ENCODE data around the gene PDCL3. TPM values are rescaled to one million over a fixed set of nuclear protein-coding genes. Genes with fewer than 3 reads are reported as not detected.

PDCL3 gene
- total RNA-seq, 1 experiment from 2014 or later, result 16.2 TPM

DNA sequence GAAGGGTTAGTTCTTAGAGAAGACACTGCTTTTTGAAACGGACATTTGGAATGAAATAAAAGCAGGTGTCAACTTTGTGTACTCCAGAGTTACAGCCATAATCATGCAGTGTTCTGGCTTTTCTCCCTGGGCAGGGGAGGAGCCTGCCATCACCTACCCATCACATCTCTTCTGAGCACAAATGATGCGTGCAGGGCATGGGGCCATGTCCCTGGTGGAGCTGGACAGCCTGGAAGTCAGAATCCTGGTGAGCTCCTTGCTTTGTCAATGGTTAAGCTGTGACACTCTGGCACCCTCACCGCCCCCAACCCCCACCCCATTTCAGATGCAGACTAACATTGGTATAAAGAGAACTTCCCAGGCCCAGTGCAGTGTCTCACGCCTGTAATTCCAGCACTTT, 53.1 kb downstream of the PDCL3 start:
- H3K36me3 ChIP-seq (ENCODE audit: insufficient read depth, low read length), result no peaks in the 10 kb centered on the region
- H2AFZ ChIP-seq (ENCODE audit: low read length), result no peak overlapping the region
- no peaks in the 10 kb centered on the region for H4K20me1 ChIP-seq (ENCODE audit: insufficient read depth, low read depth, low read length)
- H3K9ac ChIP-seq (ENCODE audit: low read length), result no peak overlapping the region
- no peak overlapping the region for H3K4me3 ChIP-seq (ENCODE audit: low read length)
- DNase-seq, result no peak
- no peaks in the 10 kb centered on the region for H3K9me3 ChIP-seq (ENCODE audit: low read length)
- H3K79me2 ChIP-seq (ENCODE audit: low read length), result no peaks in the 10 kb centered on the region
- no peak overlapping the region for H3K4me2 ChIP-seq (ENCODE audit: low read depth, low read length, poor library complexity, severe bottlenecking)
- H3K27ac ChIP-seq (ENCODE audit: low read length), result no peak overlapping the region
- H3K4me1 ChIP-seq (ENCODE audit: low read length), result no peaks in the 10 kb centered on the region
- no peaks in the 10 kb centered on the region for H3K9me2 ChIP-seq (replicated peaks; ENCODE audit: insufficient read depth, low read length)
- no peaks in the 10 kb centered on the region for H3K27me3 ChIP-seq (ENCODE audit: low read length)

- Histone ChIP-seq H3K9me3 (ENCODE audit: low read length) (no peaks in the 10 kb centered on the region), H3K27me3 (ENCODE audit: low read length) (no peaks in the 10 kb centered on the region), H3K27ac (ENCODE audit: low read length) (no peak overlapping the region)
Measured at GRCh38 chr2:100616841-100617390, 54.1 kb downstream of the PDCL3 start.

GRCh38 chr2:100619951-100620350, 57.2 kb downstream of the PDCL3 start:
- no peak overlapping the region for H3K4me2 ChIP-seq (ENCODE audit: low read depth, low read length, poor library complexity, severe bottlenecking)
- H3K9me2 ChIP-seq (replicated peaks; ENCODE audit: insufficient read depth, low read length), result no peaks in the 10 kb centered on the region
- DNase-seq, result no peak
- no peaks in the 10 kb centered on the region for H3K27me3 ChIP-seq (ENCODE audit: low read length)
- H3K36me3 ChIP-seq (ENCODE audit: insufficient read depth, low read length), result no peaks in the 10 kb centered on the region
- H3K4me1 ChIP-seq (ENCODE audit: low read length), result no peaks in the 10 kb centered on the region
- no peak overlapping the region for H3K4me3 ChIP-seq (ENCODE audit: low read length)
- H3K9me3 ChIP-seq (ENCODE audit: low read length), result no peaks in the 10 kb centered on the region
- H3K79me2 ChIP-seq (ENCODE audit: low read length), result no peaks in the 10 kb centered on the region
- H4K20me1 ChIP-seq (ENCODE audit: insufficient read depth, low read depth, low read length), result no peaks in the 10 kb centered on the region
- H2AFZ ChIP-seq (ENCODE audit: low read length), result no peak overlapping the region
- H3K9ac ChIP-seq (ENCODE audit: low read length), result no peak overlapping the region
- H3K27ac ChIP-seq (ENCODE audit: low read length), result no peak overlapping the region

More at GRCh38 chr2:100616841-100617390, 54.1 kb downstream of the PDCL3 start:
- no peaks in the 10 kb centered on the region for H3K4me1 ChIP-seq (ENCODE audit: low read length)
- no peak overlapping the region for H3K4me3 ChIP-seq (ENCODE audit: low read length)
- H4K20me1 ChIP-seq (ENCODE audit: insufficient read depth, low read depth, low read length), result no peaks in the 10 kb centered on the region
- DNase-seq, result no peak
- no peaks in the 10 kb centered on the region for H3K79me2 ChIP-seq (ENCODE audit: low read length)
- H3K9me2 ChIP-seq (replicated peaks; ENCODE audit: insufficient read depth, low read length), result no peaks in the 10 kb centered on the region
- no peaks in the 10 kb centered on the region for H3K36me3 ChIP-seq (ENCODE audit: insufficient read depth, low read length)
- H3K4me2 ChIP-seq (ENCODE audit: low read depth, low read length, poor library complexity, severe bottlenecking), result no peak overlapping the region
- no peak overlapping the region for H2AFZ ChIP-seq (ENCODE audit: low read length)
- no peak overlapping the region for H3K9ac ChIP-seq (ENCODE audit: low read length)

DNA sequence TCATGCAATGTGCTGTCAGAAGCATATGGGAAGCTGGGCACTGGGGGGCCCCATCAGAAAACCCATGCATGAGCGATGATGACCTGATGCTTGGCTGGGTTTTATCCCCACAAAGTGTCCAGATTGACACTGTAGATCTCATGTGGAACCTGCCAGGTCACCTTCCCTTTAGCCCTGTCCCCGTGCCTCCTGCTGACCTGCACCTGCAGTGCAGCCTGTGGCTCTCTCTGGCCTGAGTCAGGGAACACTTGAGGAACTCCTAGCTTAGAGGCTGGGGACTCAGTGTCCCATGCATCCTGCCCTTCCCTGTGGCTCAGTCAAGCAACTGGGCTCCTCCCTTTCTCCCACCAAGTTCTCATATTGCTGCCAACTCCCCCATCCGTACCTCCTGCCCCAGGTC, 57.7 kb downstream of the PDCL3 start:
- no peaks in the 10 kb centered on the region for H3K9me2 ChIP-seq (replicated peaks; ENCODE audit: insufficient read depth, low read length)
- no peak overlapping the region for H3K9ac ChIP-seq (ENCODE audit: low read length)
- no peak for DNase-seq
- H3K36me3 ChIP-seq (ENCODE audit: insufficient read depth, low read length), result no peaks in the 10 kb centered on the region
- H3K27me3 ChIP-seq (ENCODE audit: low read length), result no peaks in the 10 kb centered on the region
- no peak overlapping the region for H3K27ac ChIP-seq (ENCODE audit: low read length)
- no peaks in the 10 kb centered on the region for H4K20me1 ChIP-seq (ENCODE audit: insufficient read depth, low read depth, low read length)
- H3K9me3 ChIP-seq (ENCODE audit: low read length), result no peaks in the 10 kb centered on the region
- no peak overlapping the region for H2AFZ ChIP-seq (ENCODE audit: low read length)
- no peaks in the 10 kb centered on the region for H3K4me1 ChIP-seq (ENCODE audit: low read length)
- no peak overlapping the region for H3K4me3 ChIP-seq (ENCODE audit: low read length)
- H3K79me2 ChIP-seq (ENCODE audit: low read length), result no peaks in the 10 kb centered on the region
- no peak overlapping the region for H3K4me2 ChIP-seq (ENCODE audit: low read depth, low read length, poor library complexity, severe bottlenecking)

- no peaks in the 10 kb centered on the region for H3K79me2 ChIP-seq (ENCODE audit: low read length)
- no peaks in the 10 kb centered on the region for H3K36me3 ChIP-seq (ENCODE audit: insufficient read depth, low read length)
- H3K4me1 ChIP-seq (ENCODE audit: low read length), result peaks cover 5% of the 10 kb centered on the region
Measured at GRCh38 chr2:100621371-100621951, 58.7 kb downstream of the PDCL3 start.

DNA sequence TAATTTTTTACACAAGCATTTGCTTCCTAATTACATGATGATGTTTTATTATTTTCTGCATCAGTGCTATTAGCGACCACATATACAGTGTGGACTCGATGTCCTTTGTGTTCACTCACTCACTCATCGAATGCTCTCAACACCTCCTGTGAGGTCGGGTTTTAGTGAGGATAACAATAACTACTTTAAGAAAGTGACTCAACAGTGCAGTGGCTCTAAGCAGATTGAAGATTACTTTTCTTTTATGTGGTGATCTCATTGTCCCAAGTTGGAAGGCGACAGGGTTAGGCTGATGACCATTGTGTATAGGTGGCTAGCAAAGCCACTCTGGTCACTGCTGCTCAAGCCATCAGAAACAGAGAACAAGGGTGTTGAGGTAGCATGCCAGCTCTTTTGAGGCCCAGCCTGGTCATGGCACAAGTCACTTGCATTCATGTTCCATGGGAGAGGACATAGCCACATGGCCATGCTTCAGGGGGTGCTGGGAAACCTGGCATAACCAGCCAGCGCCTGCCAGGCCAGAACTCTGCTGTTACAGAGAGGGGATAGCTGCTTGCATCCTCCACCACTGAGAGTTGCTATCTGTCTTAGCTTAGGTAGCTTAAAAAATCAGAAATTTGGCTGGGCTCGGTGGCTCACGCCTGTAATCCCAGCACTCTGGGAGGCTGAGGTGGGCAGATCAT, 60.4 kb downstream of the PDCL3 start:
- no peak overlapping the region for H3K27ac ChIP-seq (ENCODE audit: low read length)
- H3K9ac ChIP-seq (ENCODE audit: low read length), result no peak overlapping the region
- no peaks in the 10 kb centered on the region for H3K27me3 ChIP-seq (ENCODE audit: low read length)
- no peaks in the 10 kb centered on the region for H3K36me3 ChIP-seq (ENCODE audit: insufficient read depth, low read length)
- no peak overlapping the region for H3K4me3 ChIP-seq (ENCODE audit: low read length)
- DNase-seq, result no peak
- H3K4me1 ChIP-seq (ENCODE audit: low read length), result peaks cover 22% of the 10 kb centered on the region
- H3K9me2 ChIP-seq (replicated peaks; ENCODE audit: insufficient read depth, low read length), result no peaks in the 10 kb centered on the region
- H4K20me1 ChIP-seq (ENCODE audit: insufficient read depth, low read depth, low read length), result no peaks in the 10 kb centered on the region
- H3K4me2 ChIP-seq (ENCODE audit: low read depth, low read length, poor library complexity, severe bottlenecking), result no peak overlapping the region
- no peak overlapping the region for H2AFZ ChIP-seq (ENCODE audit: low read length)
- H3K9me3 ChIP-seq (ENCODE audit: low read length), result no peaks in the 10 kb centered on the region
- H3K79me2 ChIP-seq (ENCODE audit: low read length), result no peaks in the 10 kb centered on the region

More at GRCh38 chr2:100621371-100621951, 58.7 kb downstream of the PDCL3 start:
- Histone ChIP-seq H3K9ac (ENCODE audit: low read length) (no peak overlapping the region), H3K4me3 (ENCODE audit: low read length) (no peak overlapping the region), H3K9me3 (ENCODE audit: low read length) (no peaks in the 10 kb centered on the region), H3K27ac (ENCODE audit: low read length) (no peak overlapping the region), H3K9me2 (replicated peaks; ENCODE audit: insufficient read depth, low read length) (no peaks in the 10 kb centered on the region), H2AFZ (ENCODE audit: low read length) (no peak overlapping the region), H4K20me1 (ENCODE audit: insufficient read depth, low read depth, low read length) (no peaks in the 10 kb centered on the region), H3K27me3 (ENCODE audit: low read length) (no peaks in the 10 kb centered on the region), H3K4me2 (ENCODE audit: low read depth, low read length, poor library complexity, severe bottlenecking) (no peak overlapping the region)
- no peak for DNase-seq

- Histone ChIP-seq H4K20me1 (ENCODE audit: insufficient read depth, low read depth, low read length) (no peaks in the 10 kb centered on the region), H3K27ac (ENCODE audit: low read length) (no peak overlapping the region), H3K4me2 (ENCODE audit: low read depth, low read length, poor library complexity, severe bottlenecking) (no peak overlapping the region), H3K36me3 (ENCODE audit: insufficient read depth, low read length) (no peaks in the 10 kb centered on the region), H3K9ac (ENCODE audit: low read length) (no peak overlapping the region), H3K4me3 (ENCODE audit: low read length) (no peak overlapping the region), H2AFZ (ENCODE audit: low read length) (no peak overlapping the region), H3K27me3 (ENCODE audit: low read length) (no peaks in the 10 kb centered on the region), H3K79me2 (ENCODE audit: low read length) (no peaks in the 10 kb centered on the region), H3K9me3 (ENCODE audit: low read length) (no peaks in the 10 kb centered on the region), H3K4me1 (ENCODE audit: low read length) (peaks cover 30% of the 10 kb centered on the region), H3K9me2 (replicated peaks; ENCODE audit: insufficient read depth, low read length) (no peaks in the 10 kb centered on the region)
- no peak for DNase-seq
Measured at GRCh38 chr2:100623930-100624329, 61.1 kb downstream of the PDCL3 start.

DNA sequence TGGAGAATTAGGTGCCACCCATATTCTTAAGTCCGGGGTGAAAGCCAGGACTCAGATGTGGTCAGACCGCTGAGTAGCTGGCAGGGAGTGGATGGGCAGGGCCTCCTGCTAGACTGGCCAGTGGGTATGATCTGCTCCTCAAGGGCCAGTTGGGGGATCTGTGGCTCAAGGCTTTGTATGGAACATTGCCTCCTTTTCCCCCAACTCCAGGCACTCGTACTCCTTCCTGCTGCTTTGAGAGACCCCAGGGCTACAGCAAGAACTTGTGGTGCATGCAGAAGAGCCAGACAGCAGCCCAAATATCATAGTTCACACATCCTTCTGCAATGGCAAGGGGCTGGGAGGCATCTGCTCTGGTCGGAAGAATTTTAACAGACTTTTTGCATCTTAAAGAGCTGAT, 61.7 kb downstream of the PDCL3 start:
- DNase-seq, result no peak
- no peaks in the 10 kb centered on the region for H3K9me3 ChIP-seq (ENCODE audit: low read length)

More for the DNA sequence above, 61.7 kb downstream of the PDCL3 start:
- Histone ChIP-seq H2AFZ (ENCODE audit: low read length) (no peak overlapping the region), H3K9me2 (replicated peaks; ENCODE audit: insufficient read depth, low read length) (no peaks in the 10 kb centered on the region), H3K36me3 (ENCODE audit: insufficient read depth, low read length) (no peaks in the 10 kb centered on the region), H4K20me1 (ENCODE audit: insufficient read depth, low read depth, low read length) (no peaks in the 10 kb centered on the region), H3K9ac (ENCODE audit: low read length) (no peak overlapping the region), H3K27ac (ENCODE audit: low read length) (no peak overlapping the region), H3K4me1 (ENCODE audit: low read length) (peaks cover 36% of the 10 kb centered on the region), H3K79me2 (ENCODE audit: low read length) (no peaks in the 10 kb centered on the region), H3K27me3 (ENCODE audit: low read length) (no peaks in the 10 kb centered on the region), H3K4me3 (ENCODE audit: low read length) (no peak overlapping the region), H3K4me2 (ENCODE audit: low read depth, low read length, poor library complexity, severe bottlenecking) (no peak overlapping the region)

Measured in Karpas-422 (cell line).